Liver (tissue), 9 donors: ENCODE results near the gene ADRM1. TPM values are rescaled to one million over a fixed set of nuclear protein-coding genes. Genes with fewer than 3 reads are reported as not detected.

Experiments used
- DNase-seq: peaks from one replicate; pipeline ENCODE4 v3.0.0-alpha.2; 2017; ENCODE audit warnings: low spot score
- H3K27ac ChIP-seq, 2 donors: one replicate each; pipeline ENCODE4 v1.7.0; 2013; ENCODE audit warnings: inconsistent platforms in 2 of 2, low read length in 2 of 2, control low read depth in 1 of 2, low read depth in 1 of 2, mild to moderate bottlenecking in 1 of 2
- H3K27me3 ChIP-seq, 4 donors: one replicate each; pipeline versions ENCODE4 v1.6.1 to v1.7.0; 2013; ENCODE audit warnings: low read length in 3 of 4, inconsistent platforms in 1 of 4, mild to moderate bottlenecking in 1 of 4, moderate library complexity in 1 of 4; ENCODE audit not compliant: control insufficient read depth in 4 of 4, insufficient read depth in 4 of 4
- H3K36me3 ChIP-seq, 4 donors: one replicate each; pipeline versions ENCODE4 v1.6.1 to v1.7.0; 2013; ENCODE audit warnings: low read length in 3 of 4, mild to moderate bottlenecking in 3 of 4, low read depth in 1 of 4, moderate library complexity in 1 of 4; ENCODE audit not compliant: control insufficient read depth in 4 of 4, insufficient read depth in 3 of 4
- H3K4me1 ChIP-seq, 4 donors: one replicate each; pipeline versions ENCODE4 v1.6.1 to v1.7.0; 2013; ENCODE audit warnings: low read length in 3 of 4, mild to moderate bottlenecking in 3 of 4, moderate library complexity in 1 of 4; ENCODE audit not compliant: control insufficient read depth in 4 of 4, insufficient read depth in 4 of 4
- H3K4me3 ChIP-seq, 3 donors: one replicate each; pipeline versions ENCODE4 v1.6.1 to v1.7.0; 2013; ENCODE audit warnings: low read length in 3 of 3, control low read depth in 1 of 3, low read depth in 1 of 3, mild to moderate bottlenecking in 1 of 3
- H3K9ac ChIP-seq, 2 donors: one replicate each; pipeline ENCODE4 v1.7.0; 2013; ENCODE audit warnings: low read length in 2 of 2, mild to moderate bottlenecking in 2 of 2, moderate library complexity in 2 of 2, control low read depth in 1 of 2, low read depth in 1 of 2
- H3K9me3 ChIP-seq, 4 donors: one replicate each; pipeline versions ENCODE4 v1.6.1 to v1.7.0; 2013; ENCODE audit warnings: low read length in 3 of 4; ENCODE audit not compliant: control insufficient read depth in 4 of 4
- ATF3 ChIP-seq: IDR thresholded peaks from 2 replicates; pipeline ENCODE4 v1.6.1; 2016; ENCODE audit warnings: antibody characterized with exemption
- CTCF ChIP-seq: fragments of 150-350 bp; IDR thresholded peaks from 2 replicates; pipeline ENCODE4 v1.5.1; 2017; ENCODE audit warnings: improper control_type of control experiment, low read depth, low read length; ENCODE audit not compliant: missing input control
- EGR1 ChIP-seq, 2 donors: IDR thresholded peaks; 2 replicates each; pipeline ENCODE4 v1.6.1; 2016 to 2018; ENCODE audit warnings: antibody characterized with exemption in 2 of 2, low read depth in 2 of 2
- GABPA ChIP-seq, 2 donors: IDR thresholded peaks in 1 of 2; conservative IDR thresholded peaks in 1 of 2; 2 replicates each; pipeline ENCODE4 v1.6.1; 2016; ENCODE audit warnings: antibody characterized with exemption in 2 of 2, mild to moderate bottlenecking in 1 of 2, moderate library complexity in 1 of 2
- HNF4A ChIP-seq, 2 donors: conservative IDR thresholded peaks; 2 replicates each; pipeline ENCODE4 v1.6.1; 2016; ENCODE audit warnings: antibody characterized with exemption in 2 of 2, mild to moderate bottlenecking in 2 of 2
- JUND ChIP-seq, 2 donors: IDR thresholded peaks; 2 replicates each; pipeline ENCODE4 v1.6.1; 2016; ENCODE audit warnings: antibody characterized with exemption in 2 of 2
- MAX ChIP-seq: IDR thresholded peaks from 2 replicates; pipeline ENCODE4 v1.6.1; 2016; ENCODE audit warnings: antibody characterized with exemption
- NR2F2 ChIP-seq: IDR thresholded peaks from 2 replicates; pipeline ENCODE4 v1.6.1; 2016; ENCODE audit warnings: antibody characterized with exemption
- RAD21 ChIP-seq, 2 donors: IDR thresholded peaks; 2 replicates each; pipeline ENCODE4 v1.6.1; 2016; ENCODE audit warnings: antibody characterized with exemption in 2 of 2, mild to moderate bottlenecking in 2 of 2
- REST ChIP-seq: IDR thresholded peaks from 2 replicates; pipeline ENCODE4 v1.6.1; 2016; ENCODE audit warnings: antibody characterized with exemption, mild to moderate bottlenecking
- RXRA ChIP-seq, 2 donors: IDR thresholded peaks; 2 replicates each; pipeline ENCODE4 v1.6.1; 2017 to 2018; ENCODE audit warnings: antibody characterized with exemption in 2 of 2, mild to moderate bottlenecking in 1 of 2
- SP1 ChIP-seq: IDR thresholded peaks from 2 replicates; pipeline ENCODE4 v1.6.1; 2018; ENCODE audit warnings: antibody characterized with exemption, mild to moderate bottlenecking
- YY1 ChIP-seq: IDR thresholded peaks from 2 replicates; pipeline ENCODE4 v1.6.1; 2016; ENCODE audit warnings: antibody characterized with exemption, mild to moderate bottlenecking
- WGBS: extraction: QIAGEN DNeasy Blood & Tissue Kit; methylation state at CpG from one replicate; pipeline ENCODE4 v1.1.7; 2013; 5-methylcytosine and 5-hydroxymethylcytosine counted together
- polyA plus RNA-seq, 2 donors: library from polyadenylated mRNA; stranded (reverse) in 1 of 2; unstranded in 1 of 2; fragments of 200-250 nt in 1 of 2; fragments of >200 nt in 1 of 2; fragmentation: Nextera tagmentation in 1 of 2; extraction: Ambion mirVana in 1 of 2; gene quantifications; one replicate each; pipeline versions ENCODE4 v1.2.1 to v1.2.3, GENCODE V29; 2013 to 2015
- total RNA-seq, 2 donors: library from RNA; depleted of rRNA; stranded (reverse); fragments of >200 nt; gene quantifications; one replicate each; pipeline ENCODE4 v1.2.3, GENCODE V29; 2014
- donor health status: healthy.
- donor health status: healthy.
- donor health status: healthy.
- donor health status: healthy.
- donor health status: healthy.

The ADRM1 gene
- total and polyA plus RNA-seq, 4 donors = 45.3 to 91.0 (median 77.3) TPM

GRCh38 chr20:62334881-62335280, 32.1 kb downstream of the ADRM1 start:
- no peaks in the 10 kb centered on the region for H3K4me1 ChIP-seq
- no peaks in the 10 kb centered on the region for H3K9me3 ChIP-seq
- 95% methylated on average over 13 of the region's 13 CpGs for WGBS
- H3K4me3 ChIP-seq = no peak overlapping the region
- no peak overlapping the region for H3K27ac ChIP-seq
- DNase-seq = no peak
- no peak overlapping the region for H3K9ac ChIP-seq
- H3K27me3 ChIP-seq = no peaks in the 10 kb centered on the region
- peaks cover 3 to 56% (median 20%) of the 10 kb centered on the region in 4 donors for H3K36me3 ChIP-seq
- TF ChIP-seq CTCF (no peak), GABPA (IDR thresholded peaks at IDR 0.05 in 1 of 2, conservative IDR thresholded peaks at IDR 0.05 in 1 of 2) (no peak), JUND (IDR thresholded peaks at IDR 0.05) (no peak), SP1 (no peak), REST (no peak)

GRCh38 chr20:62335532-62335931, 32.7 kb downstream of the ADRM1 start:
- WGBS = 94% methylated on average over 6 of the region's 6 CpGs
- Histone ChIP-seq H3K9ac (no peak overlapping the region), H3K4me1 (no peaks in the 10 kb centered on the region), H3K9me3 (no peaks in the 10 kb centered on the region), H3K27me3 (no peaks in the 10 kb centered on the region), H3K27ac (no peak overlapping the region), H3K4me3 (no peak overlapping the region), H3K36me3 (peaks cover 3 to 52% (median 19%) of the 10 kb centered on the region in 4 donors)
- TF ChIP-seq EGR1 (IDR thresholded peaks at IDR 0.05; ENCODE audit: low read depth in 2 of 2) = no peak
- TF ChIP-seq MAX = no peak
- no peak for TF ChIP-seq ATF3
- TF ChIP-seq RXRA (IDR thresholded peaks at IDR 0.05) = no peak
- no peak for TF ChIP-seq JUND (IDR thresholded peaks at IDR 0.05)
- no peak for TF ChIP-seq NR2F2
- no peak for TF ChIP-seq RAD21 (IDR thresholded peaks at IDR 0.05)
- no peak for TF ChIP-seq YY1
- TF ChIP-seq HNF4A (conservative IDR thresholded peaks at IDR 0.05) = no peak
- TF ChIP-seq REST = no peak
- DNase-seq = no peak
